Nasal cavity respiratory epithelium epithelial cell of viscerocranial mucosa (primary cell): ENCODE results near the gene CCDC187. TPM values are rescaled to one million over a fixed set of nuclear protein-coding genes. Genes with fewer than 3 reads are reported as not detected.

Experiments used
- total RNA-seq: library from RNA; depleted of rRNA; stranded (reverse); fragments of >200 nt; gene quantifications from 2 replicates; pipeline ENCODE4 v1.2.3, GENCODE V29; 2014

Gene CCDC187
- total RNA-seq: under 0.01 and 0.14 TPM in 2 replicates

GRCh38 chr9:136303825-136304416 lies at the start of gene CCDC187:
Gene CCDC187, minus strand, starts transcription at chr9:136304094. Its CDS starts 264 bp downstream, at chr9:136303830.

GRCh38 chr9:136327304-136327974 lies 23.5 kb upstream of the CCDC187 start, which contains the start of gene GPSM1:
Gene GPSM1, plus strand, starts transcription at chr9:136327539. Its CDS starts 157 bp downstream, at chr9:136327696.

GRCh38 chr9:136245219-136246150 lies 58.4 kb downstream of the CCDC187 start, which contains the start of gene QSOX2:
Gene QSOX2, minus strand, starts transcription at chr9:136245812. Its CDS starts 9 bp downstream, at chr9:136245803.

GRCh38 chr9:136204838-136205706 lies 98.8 kb downstream of the CCDC187 start, which contains the start of gene LHX3:
Gene LHX3, minus strand, starts transcription at chr9:136205128. Its CDS starts 116 bp downstream, at chr9:136205012.

Other genes with a start within 250 kb of the CCDC187 start
- 8.2 and 24.5 TPM in 2 replicates for gene NACC2, start 208.8 kb downstream of the CCDC187 start, total RNA-seq
- gene TMEM250, start 185.2 kb downstream of the CCDC187 start, total RNA-seq: 71.1 and 82.0 TPM in 2 replicates
- not detected in 2 replicates for gene LHX3, start 99.0 kb downstream of the CCDC187 start, total RNA-seq
- 15.4 and 18.4 TPM in 2 replicates for gene QSOX2, start 58.3 kb downstream of the CCDC187 start, total RNA-seq
- 9.9 and 13.8 TPM in 2 replicates for gene GPSM1, start 23.4 kb upstream of the CCDC187 start, total RNA-seq
- gene DNLZ, start 59.6 kb upstream of the CCDC187 start, total RNA-seq: 8.2 and 14.0 TPM in 2 replicates
- 0.34 and 1.2 TPM in 2 replicates for gene CARD9, start 69.6 kb upstream of the CCDC187 start, total RNA-seq
- gene SNAPC4, start 96.1 kb upstream of the CCDC187 start, total RNA-seq: 5.5 and 11.7 TPM in 2 replicates
- gene ENTR1, start 106.5 kb upstream of the CCDC187 start, total RNA-seq: 61.6 and 77.6 TPM in 2 replicates
- 40.7 and 44.9 TPM in 2 replicates for gene PMPCA, start 106.6 kb upstream of the CCDC187 start, total RNA-seq
- 3.1 and 9.0 TPM in 2 replicates for gene INPP5E, start 135.8 kb upstream of the CCDC187 start, total RNA-seq
- 25.6 and 66.3 TPM in 2 replicates for gene SEC16A, start 178.9 kb upstream of the CCDC187 start, total RNA-seq
- 160 and 571 TPM in 2 replicates for gene NOTCH1, start 242.0 kb upstream of the CCDC187 start, total RNA-seq